Measurements from ENCODE around the gene TLDC2. TPM values are rescaled to one million over a fixed set of nuclear protein-coding genes. Genes with fewer than 3 reads are reported as not detected.

TLDC2 gene
- total RNA-seq, 1 experiment from 2014 or later, result 0.17 TPM

DNA sequence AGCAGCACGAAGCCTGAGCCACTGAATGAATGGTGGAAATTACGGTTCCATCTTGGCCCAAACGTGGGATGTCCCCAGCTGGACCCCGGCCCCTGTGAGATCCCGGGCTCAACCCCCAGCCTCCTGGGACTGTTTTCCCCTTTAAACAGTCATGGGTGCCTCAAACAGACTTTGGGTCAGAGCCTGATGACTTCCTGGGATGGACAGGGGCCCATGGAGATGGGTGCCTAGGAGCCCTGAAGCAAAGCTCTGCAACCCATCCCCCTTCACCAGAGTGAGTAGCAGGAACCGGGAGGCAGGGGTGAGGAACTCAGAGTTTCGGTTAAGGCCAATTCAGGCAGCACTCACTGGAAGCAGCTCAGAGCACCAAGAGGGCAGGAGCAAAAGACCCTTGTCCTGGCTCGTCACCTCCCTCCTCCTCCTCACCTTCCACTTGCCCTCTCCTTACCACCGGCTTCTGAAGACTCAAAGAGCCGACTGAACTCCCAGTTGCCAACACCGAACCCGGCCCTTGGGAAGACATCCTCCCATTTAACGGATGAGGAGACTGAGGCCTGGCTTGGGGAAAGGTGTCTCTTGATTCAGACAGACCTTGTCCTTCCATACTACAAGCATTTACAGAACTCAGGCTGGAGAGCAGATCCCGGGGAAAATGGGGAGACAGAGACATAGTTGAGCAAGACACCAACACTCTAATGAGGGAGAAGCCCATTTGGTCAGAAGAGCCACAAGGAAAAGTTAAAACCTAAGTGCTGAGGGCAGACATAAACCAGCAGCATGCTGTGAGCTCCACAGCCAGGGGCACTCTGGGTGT lies 14.9 kb upstream of the TLDC2 start:
- CTCF ChIA-PET, result interaction anchor here (0.9 to 7.6 kb wide), 7 partner anchors 25 to 302 kb away, joined by 3 to 89 read pairs (median 4); no protein-coding TSS in a partner anchor

DNA sequence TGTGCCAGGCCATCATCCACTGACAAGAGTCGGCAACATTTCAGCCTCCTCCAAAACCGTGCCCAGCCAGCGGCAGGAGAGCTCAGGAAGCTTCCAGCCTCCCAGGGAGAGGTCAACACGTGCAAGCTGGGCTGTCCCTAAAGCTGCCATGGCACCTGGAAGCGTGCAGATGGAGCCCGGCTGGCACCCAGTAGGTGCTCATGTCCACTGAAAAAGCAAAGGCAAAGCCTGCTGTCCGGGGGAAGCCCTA lies 14.4 kb upstream of the TLDC2 start:
- Mint-ChIP-seq H3K36me3 (no peaks in the 10 kb centered on the region), H3K4me1 (peaks cover 46% of the 10 kb centered on the region), H3K4me3 (peak overlapping the region; percentile 68), H3K27me3 (ENCODE audit: low read depth) (peaks cover 18% of the 10 kb centered on the region), H3K9me3 (no peaks in the 10 kb centered on the region), H3K27ac (no peak overlapping the region)
- no peak for DNase-seq (ENCODE audit: low spot score)
- ChIA-PET POLR2A (interaction anchor here (1.1 to 1.5 kb wide), 3 partner anchors 18 to 53 kb away, joined by 3 to 10 read pairs (median 3); no protein-coding TSS in a partner anchor), CTCF (interaction anchor here (0.6 to 7.6 kb wide), 8 partner anchors 23 to 303 kb away, joined by 3 to 89 read pairs (median 4); no protein-coding TSS in a partner anchor)
- no peak for ATAC-seq
- TF ChIP-seq, protein P1, sequence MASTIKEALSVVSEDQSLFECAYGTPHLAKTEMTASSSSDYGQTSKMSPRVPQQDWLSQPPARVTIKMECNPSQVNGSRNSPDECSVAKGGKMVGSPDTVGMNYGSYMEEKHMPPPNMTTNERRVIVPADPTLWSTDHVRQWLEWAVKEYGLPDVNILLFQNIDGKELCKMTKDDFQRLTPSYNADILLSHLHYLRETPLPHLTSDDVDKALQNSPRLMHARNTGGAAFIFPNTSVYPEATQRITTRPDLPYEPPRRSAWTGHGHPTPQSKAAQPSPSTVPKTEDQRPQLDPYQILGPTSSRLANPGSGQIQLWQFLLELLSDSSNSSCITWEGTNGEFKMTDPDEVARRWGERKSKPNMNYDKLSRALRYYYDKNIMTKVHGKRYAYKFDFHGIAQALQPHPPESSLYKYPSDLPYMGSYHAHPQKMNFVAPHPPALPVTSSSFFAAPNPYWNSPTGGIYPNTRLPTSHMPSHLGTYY (CRISPR knock-in tag; IDR thresholded peaks at IDR 0.05), result no peak
- TF ChIP-seq, protein P2, sequence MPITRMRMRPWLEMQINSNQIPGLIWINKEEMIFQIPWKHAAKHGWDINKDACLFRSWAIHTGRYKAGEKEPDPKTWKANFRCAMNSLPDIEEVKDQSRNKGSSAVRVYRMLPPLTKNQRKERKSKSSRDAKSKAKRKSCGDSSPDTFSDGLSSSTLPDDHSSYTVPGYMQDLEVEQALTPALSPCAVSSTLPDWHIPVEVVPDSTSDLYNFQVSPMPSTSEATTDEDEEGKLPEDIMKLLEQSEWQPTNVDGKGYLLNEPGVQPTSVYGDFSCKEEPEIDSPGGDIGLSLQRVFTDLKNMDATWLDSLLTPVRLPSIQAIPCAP (CRISPR knock-in tag; IDR thresholded peaks at IDR 0.05), result no peak
- TF ChIP-seq, protein P3, sequence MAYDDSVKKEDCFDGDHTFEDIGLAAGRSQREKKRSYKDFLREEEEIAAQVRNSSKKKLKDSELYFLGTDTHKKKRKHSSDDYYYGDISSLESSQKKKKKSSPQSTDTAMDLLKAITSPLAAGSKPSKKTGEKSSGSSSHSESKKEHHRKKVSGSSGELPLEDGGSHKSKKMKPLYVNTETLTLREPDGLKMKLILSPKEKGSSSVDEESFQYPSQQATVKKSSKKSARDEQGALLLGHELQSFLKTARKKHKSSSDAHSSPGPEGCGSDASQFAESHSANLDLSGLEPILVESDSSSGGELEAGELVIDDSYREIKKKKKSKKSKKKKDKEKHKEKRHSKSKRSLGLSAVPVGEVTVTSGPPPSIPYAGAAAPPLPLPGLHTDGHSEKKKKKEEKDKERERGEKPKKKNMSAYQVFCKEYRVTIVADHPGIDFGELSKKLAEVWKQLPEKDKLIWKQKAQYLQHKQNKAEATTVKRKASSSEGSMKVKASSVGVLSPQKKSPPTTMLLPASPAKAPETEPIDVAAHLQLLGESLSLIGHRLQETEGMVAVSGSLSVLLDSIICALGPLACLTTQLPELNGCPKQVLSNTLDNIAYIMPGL (CRISPR knock-in tag; IDR thresholded peaks at IDR 0.05), result no peak
- TF ChIP-seq NFYB (CRISPR knock-in tag; conservative IDR thresholded peaks at IDR 0.05; ENCODE audit: low read depth), result no peak
- no peak for TF ChIP-seq SMAD4 (CRISPR knock-in tag; IDR thresholded peaks at IDR 0.05)
- no peak for TF ChIP-seq ZNF263 (CRISPR knock-in tag; IDR thresholded peaks at IDR 0.05; ENCODE audit: low read depth)
- no peak for TF ChIP-seq JAZF1 (CRISPR knock-in tag; IDR thresholded peaks at IDR 0.05)
- TF ChIP-seq CREB1 (CRISPR knock-in tag; IDR thresholded peaks at IDR 0.05), result no peak
- TF ChIP-seq, protein P4, sequence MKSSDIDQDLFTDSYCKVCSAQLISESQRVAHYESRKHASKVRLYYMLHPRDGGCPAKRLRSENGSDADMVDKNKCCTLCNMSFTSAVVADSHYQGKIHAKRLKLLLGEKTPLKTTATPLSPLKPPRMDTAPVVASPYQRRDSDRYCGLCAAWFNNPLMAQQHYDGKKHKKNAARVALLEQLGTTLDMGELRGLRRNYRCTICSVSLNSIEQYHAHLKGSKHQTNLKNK (CRISPR knock-in tag; IDR thresholded peaks at IDR 0.05), result no peak
- TF ChIP-seq RORB (CRISPR knock-in tag; IDR thresholded peaks at IDR 0.05), result no peak

More for the DNA sequence above, 14.9 kb upstream of the TLDC2 start:
- POLR2A ChIA-PET, result interaction anchor here (1.1 to 1.5 kb wide), 3 partner anchors 18 to 52 kb away, joined by 3 to 10 read pairs (median 3); no protein-coding TSS in a partner anchor
- peaks cover 18% of the 10 kb centered on the region for H3K27me3 Mint-ChIP-seq (ENCODE audit: low read depth)
- ATAC-seq (no peak), DNase-seq (ENCODE audit: low spot score) (no peak)
- peak overlapping the region; percentile 68 for H3K4me3 Mint-ChIP-seq
- no peak overlapping the region for H3K27ac Mint-ChIP-seq
- no peaks in the 10 kb centered on the region for H3K36me3 Mint-ChIP-seq
- H3K4me1 Mint-ChIP-seq, result peaks cover 48% of the 10 kb centered on the region
- no peaks in the 10 kb centered on the region for H3K9me3 Mint-ChIP-seq
- TF ChIP-seq, protein P5, sequence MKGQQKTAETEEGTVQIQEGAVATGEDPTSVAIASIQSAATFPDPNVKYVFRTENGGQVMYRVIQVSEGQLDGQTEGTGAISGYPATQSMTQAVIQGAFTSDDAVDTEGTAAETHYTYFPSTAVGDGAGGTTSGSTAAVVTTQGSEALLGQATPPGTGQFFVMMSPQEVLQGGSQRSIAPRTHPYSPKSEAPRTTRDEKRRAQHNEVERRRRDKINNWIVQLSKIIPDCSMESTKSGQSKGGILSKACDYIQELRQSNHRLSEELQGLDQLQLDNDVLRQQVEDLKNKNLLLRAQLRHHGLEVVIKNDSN (CRISPR knock-in tag; IDR thresholded peaks at IDR 0.05), result no peak
- TF ChIP-seq RELA (CRISPR knock-in tag; IDR thresholded peaks at IDR 0.05; ENCODE audit: borderline replicate concordance), result no peak
- TF ChIP-seq, protein P6, sequence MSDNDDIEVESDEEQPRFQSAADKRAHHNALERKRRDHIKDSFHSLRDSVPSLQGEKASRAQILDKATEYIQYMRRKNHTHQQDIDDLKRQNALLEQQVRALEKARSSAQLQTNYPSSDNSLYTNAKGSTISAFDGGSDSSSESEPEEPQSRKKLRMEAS (CRISPR knock-in tag; IDR thresholded peaks at IDR 0.05), result no peak
- TF ChIP-seq, protein P7, sequence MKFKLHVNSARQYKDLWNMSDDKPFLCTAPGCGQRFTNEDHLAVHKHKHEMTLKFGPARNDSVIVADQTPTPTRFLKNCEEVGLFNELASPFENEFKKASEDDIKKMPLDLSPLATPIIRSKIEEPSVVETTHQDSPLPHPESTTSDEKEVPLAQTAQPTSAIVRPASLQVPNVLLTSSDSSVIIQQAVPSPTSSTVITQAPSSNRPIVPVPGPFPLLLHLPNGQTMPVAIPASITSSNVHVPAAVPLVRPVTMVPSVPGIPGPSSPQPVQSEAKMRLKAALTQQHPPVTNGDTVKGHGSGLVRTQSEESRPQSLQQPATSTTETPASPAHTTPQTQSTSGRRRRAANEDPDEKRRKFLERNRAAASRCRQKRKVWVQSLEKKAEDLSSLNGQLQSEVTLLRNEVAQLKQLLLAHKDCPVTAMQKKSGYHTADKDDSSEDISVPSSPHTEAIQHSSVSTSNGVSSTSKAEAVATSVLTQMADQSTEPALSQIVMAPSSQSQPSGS (CRISPR knock-in tag; IDR thresholded peaks at IDR 0.05; ENCODE audit: borderline replicate concordance, low read depth), result no peak

All from WTC11 (cell line).